PC-9 (cell line): Measurements from ENCODE around the gene ORM2. TPM values are rescaled to one million over a fixed set of nuclear protein-coding genes. Genes with fewer than 3 reads are reported as not detected.

Source experiments
- BruUV-seq: library from RNA; stranded (reverse); fragments of 400-500 nt; replicated peaks from 2 replicates; lab custom pipeline; 2021; lab: Mats Ljungman, UMichigan
- CTCF ChIA-PET: fragments of 300-600 bp; sonication (Branson Sonifier 250); formaldehyde crosslinking; loops from one replicate; lab custom pipeline; 2022; ENCODE audit warnings: antibody characterized with exemption; lab: Charles Lee
- POLR2A ChIA-PET: fragments of 300-600 bp; sonication (Branson Sonifier 250); formaldehyde crosslinking; loops from one replicate; lab custom pipeline; 2022; ENCODE audit warnings: antibody characterized with exemption; ENCODE audit not compliant: unreplicated experiment; lab: Charles Lee
- DNase-seq, 2 experiments: peaks; one replicate each; pipeline versions ENCODE4 v3.0.0 to v3.0.0-alpha.2; 2015 to 2022; ENCODE audit warnings: mixed read lengths in 1 of 2
- H2AFZ ChIP-seq: fragments of 200-600 bp; sonication (generic); 2 replicates; pipeline ENCODE4 v1.8.1; 2017; ENCODE audit warnings: antibody characterized with exemption
- H3F3A ChIP-seq: fragments of 200-600 bp; sonication (generic); 2 replicates; pipeline ENCODE4 v1.8.1; 2017; ENCODE audit warnings: antibody characterized with exemption, mild to moderate bottlenecking, low read depth; ENCODE audit not compliant: insufficient read depth
- H3K27ac ChIP-seq: fragments of 200-600 bp; sonication (generic); 2 replicates; pipeline ENCODE4 v1.6.1; 2016; ENCODE audit warnings: mixed run types
- H3K27me3 ChIP-seq: fragments of 200-600 bp; sonication (generic); 2 replicates; pipeline ENCODE4 v1.6.1; 2016; ENCODE audit warnings: low read depth, mixed run types; ENCODE audit not compliant: insufficient read depth
- H3K36me3 ChIP-seq: fragments of 200-600 bp; sonication (generic); 2 replicates; pipeline ENCODE4 v1.6.1; 2016; ENCODE audit warnings: low read depth, mixed run types
- H3K4me1 ChIP-seq: fragments of 200-600 bp; sonication (generic); replicated peaks from 2 replicates; pipeline ENCODE4 v1.6.1; 2016; ENCODE audit warnings: mixed run types; ENCODE audit not compliant: insufficient read depth
- H3K4me2 ChIP-seq: fragments of 200-600 bp; sonication (generic); 2 replicates; pipeline ENCODE4 v1.6.1; 2017; ENCODE audit warnings: mixed run types
- H3K4me3 ChIP-seq: fragments of 200-600 bp; sonication (generic); 2 replicates; pipeline ENCODE4 v1.6.1; 2016; ENCODE audit warnings: mixed run types
- H3K79me2 ChIP-seq: fragments of 200-600 bp; sonication (generic); 2 replicates; pipeline ENCODE4 v1.6.1; 2017; ENCODE audit warnings: low read depth, mixed run types
- H3K9me2 ChIP-seq: fragments of 200-600 bp; sonication (generic); 2 replicates; pipeline ENCODE4 v1.8.1; 2017; ENCODE audit warnings: mild to moderate bottlenecking; ENCODE audit not compliant: insufficient read depth
- H3K9me3 ChIP-seq: fragments of 200-600 bp; sonication (generic); 2 replicates; pipeline ENCODE4 v1.8.1; 2016; ENCODE audit warnings: low read depth; ENCODE audit not compliant: insufficient read depth
- H4K20me1 ChIP-seq: fragments of 200-600 bp; sonication (generic); 2 replicates; pipeline ENCODE4 v1.8.1; 2017; ENCODE audit not compliant: insufficient read depth
- CTCF ChIP-seq: fragments of 200-600 bp; sonication (generic); conservative IDR thresholded peaks from 2 replicates; pipeline ENCODE4 v1.6.1; 2017; ENCODE audit warnings: mixed run types, antibody characterized with exemption, mild to moderate bottlenecking, moderate library complexity
- EZH2 ChIP-seq: fragments of 200-600 bp; sonication (generic); IDR thresholded peaks from 2 replicates; pipeline ENCODE4 v1.8.0; 2017; ENCODE audit warnings: antibody characterized with exemption, low read depth
- intact Hi-C: fragments of 100-400 bp; cut with micrococcal nuclease; formaldehyde crosslinking; loops from one replicate; pipeline ENCODE4 v1.10.0; 2022; ENCODE audit not compliant: unreplicated experiment
- total RNA-seq: library from RNA; stranded (reverse); gene quantifications from 2 replicates; pipeline ENCODE4 v1.2.3, GENCODE V29; 2021

ORM2 gene
- total RNA-seq, 1 experiment from 2014 or later: not detected

GRCh38 chr9:114355821-114356220, 26.2 kb downstream of the ORM2 start:
- Histone ChIP-seq H2AFZ (no peak overlapping the region), H3K36me3 (0 out of 2 replicates have a peak, but pooled peaks cover 3% of the 10 kb centered on the region), H3K27me3 (no peaks in the 10 kb centered on the region), H3F3A (no peaks in the 10 kb centered on the region), H3K4me1 (no peaks in the 10 kb centered on the region), H3K9me2 (no peaks in the 10 kb centered on the region), H3K9me3 (no peaks in the 10 kb centered on the region), H4K20me1 (no peaks in the 10 kb centered on the region), H3K27ac (no peak overlapping the region), H3K4me2 (no peak overlapping the region), H3K4me3 (no peak overlapping the region), H3K79me2 (no peaks in the 10 kb centered on the region)
- BruUV-seq: no TSS peak
- TF ChIP-seq CTCF (no peak), EZH2 (no peak)
- intact Hi-C loops: no loop called here
- DNase-seq: no peak
- ChIA-PET CTCF (no interaction called here), POLR2A (no interaction called here)

- TF ChIP-seq EZH2: no peak
- no peak for TF ChIP-seq CTCF
- Histone ChIP-seq H3K36me3 (0 out of 2 replicates have a peak, but pooled peaks cover 3% of the 10 kb centered on the region), H3K4me1 (no peaks in the 10 kb centered on the region), H3K4me3 (no peak overlapping the region), H3K9me3 (no peaks in the 10 kb centered on the region), H3K4me2 (no peak overlapping the region), H3F3A (no peaks in the 10 kb centered on the region), H3K9me2 (no peaks in the 10 kb centered on the region), H3K27ac (no peak overlapping the region), H3K79me2 (no peaks in the 10 kb centered on the region), H2AFZ (no peak overlapping the region), H4K20me1 (no peaks in the 10 kb centered on the region), H3K27me3 (no peaks in the 10 kb centered on the region)
- no peak for DNase-seq
- no TSS peak for BruUV-seq
- ChIA-PET CTCF (no interaction called here), POLR2A (no interaction called here)
- intact Hi-C loops: no loop called here
These were observed 27.1 kb downstream of the ORM2 start for GRCh38 chr9:114356792-114357191.

GRCh38 chr9:114357360-114357759, 27.7 kb downstream of the ORM2 start:
- no peak for DNase-seq
- ChIA-PET POLR2A (no interaction called here), CTCF (no interaction called here)
- Histone ChIP-seq H4K20me1 (no peaks in the 10 kb centered on the region), H3K36me3 (0 out of 2 replicates have a peak, but pooled peaks cover 3% of the 10 kb centered on the region), H3K27ac (no peak overlapping the region), H3K27me3 (no peaks in the 10 kb centered on the region), H3K4me2 (no peak overlapping the region), H3F3A (no peaks in the 10 kb centered on the region), H3K79me2 (no peaks in the 10 kb centered on the region), H2AFZ (no peak overlapping the region), H3K4me3 (no peak overlapping the region), H3K9me2 (no peaks in the 10 kb centered on the region), H3K4me1 (no peaks in the 10 kb centered on the region), H3K9me3 (no peaks in the 10 kb centered on the region)
- BruUV-seq: no TSS peak
- intact Hi-C loops: no loop called here
- no peak for TF ChIP-seq EZH2
- no peak for TF ChIP-seq CTCF
